Kidney (tissue), 14 donors: ENCODE measurements around the gene CD180. TPM values are rescaled to one million over a fixed set of nuclear protein-coding genes. Genes with fewer than 3 reads are reported as not detected.

Source experiments
- DNase-seq, 5 donors: peaks; one replicate each; pipeline ENCODE4 v3.0.0-alpha.2; 2013 to 2020
- FAIRE-seq: peaks from 2 replicates; lab custom pipeline; 2012; peaks lifted over from hg19 to GRCh38; lab: Jason Lieb, UNC
- H3K27ac ChIP-seq, 2 donors: one replicate each; pipeline ENCODE4 v1.7.0; 2013; ENCODE audit warnings: low read depth in 2 of 2, low read length in 2 of 2, inconsistent platforms in 1 of 2
- H3K27me3 ChIP-seq: one replicate; pipeline ENCODE4 v1.7.1; 2013; ENCODE audit warnings: low read length, inconsistent platforms; ENCODE audit not compliant: control insufficient read depth, insufficient read depth
- H3K36me3 ChIP-seq, 3 donors: one replicate each; pipeline versions ENCODE4 v1.7.0 to v1.7.1; 2013; ENCODE audit warnings: low read length in 3 of 3, control low read depth in 1 of 3, inconsistent platforms in 1 of 3; ENCODE audit not compliant: insufficient read depth in 3 of 3, control insufficient read depth in 2 of 3
- H3K4me1 ChIP-seq, 3 donors: one replicate each; pipeline versions ENCODE4 v1.7.0 to v1.7.1; 2013; ENCODE audit warnings: low read length in 3 of 3, inconsistent platforms in 1 of 3, low read depth in 1 of 3; ENCODE audit not compliant: control insufficient read depth in 2 of 3, insufficient read depth in 2 of 3
- H3K4me3 ChIP-seq, 3 donors: one replicate each; pipeline versions ENCODE4 v1.7.0 to v1.8.1; 2013; ENCODE audit warnings: low read length in 3 of 3, control low read depth in 1 of 3, inconsistent platforms in 1 of 3
- H3K9ac ChIP-seq, 3 donors: one replicate each; pipeline versions ENCODE4 v1.7.0 to v1.7.1; 2013; ENCODE audit warnings: low read length in 3 of 3, control low read depth in 1 of 3, inconsistent platforms in 1 of 3
- H3K9me3 ChIP-seq, 3 donors: one replicate each; pipeline versions ENCODE4 v1.7.0 to v1.7.1; 2013; ENCODE audit warnings: low read length in 3 of 3, control low read depth in 1 of 3, inconsistent platforms in 1 of 3; ENCODE audit not compliant: control insufficient read depth in 2 of 3, insufficient read depth in 1 of 3
- CTCF ChIP-seq: IDR thresholded peaks from 3 replicates; pipeline ENCODE4 v1.5.1; 2012; ENCODE audit warnings: mild to moderate bottlenecking, moderate library complexity, borderline replicate concordance; ENCODE audit not compliant: insufficient read depth; ENCODE audit errors: extremely low read depth
- intact Hi-C: fragments of 100-400 bp; cut with DNase I; formaldehyde crosslinking; loops from one replicate; pipeline ENCODE4 v1.11.1; 2022
- polyA plus RNA-seq: library from polyadenylated mRNA; stranded (reverse); fragments of 350-450 nt; fragmentation: Illumina TruSeq; extraction: RNeasy Lipid Tissue Mini Kit (QIAGEN cat#74804); gene quantifications from one replicate; pipeline ENCODE4 v1.2.3, GENCODE V29; 2014; ENCODE audit warnings: low read depth, low replicate concordance; ENCODE audit not compliant: insufficient read depth
- total RNA-seq: library from RNA; stranded (reverse); fragmentation: NEBNext Ultra II Directional; extraction: Animal tissue kit (Norgen Biotek cat#: 25700); gene quantifications from one replicate; pipeline ENCODE4 v1.2.1, GENCODE V29; 2021
- donor health status: control.
- donor health status: control.
- donor health status: control.
- donor health status: control.
- donor health status: control.
- donor health status: DM: yes; HTN: yes; CAD: no.
- donor health status: Normal renal cell carcinoma (clear cell type).

CD180 gene
- total and polyA plus RNA-seq, 2 donors from 2014 or later = 0.28 to 3.3 TPM

DNA sequence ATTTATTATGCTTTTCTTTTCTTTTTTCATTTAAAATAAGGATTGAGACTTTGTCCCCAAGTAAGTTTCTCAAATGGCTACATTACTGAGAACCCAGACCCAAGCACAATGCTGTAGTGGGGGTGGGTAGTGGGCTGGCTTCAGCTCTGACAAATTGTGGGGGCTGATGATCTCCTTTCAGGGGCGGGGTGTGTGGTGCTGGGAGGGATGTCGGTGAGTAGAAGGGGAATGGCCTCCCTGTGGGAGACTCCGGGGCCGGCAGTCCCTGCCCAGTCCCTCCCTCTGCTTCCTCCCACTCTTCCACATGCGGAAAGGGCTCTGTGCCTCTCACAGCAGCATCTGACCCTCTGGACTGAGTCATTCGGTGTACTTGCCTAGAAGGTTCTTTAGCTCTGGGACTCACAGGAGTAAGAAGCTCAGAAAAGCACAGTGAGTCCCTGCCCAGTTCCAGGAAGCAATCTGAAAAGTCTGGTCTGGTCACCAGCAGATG lies 14.3 kb downstream of the CD180 start:
- Histone ChIP-seq H3K36me3 (no peaks in the 10 kb centered on the region), H3K9me3 (no peaks in the 10 kb centered on the region), H3K27me3 (no peaks in the 10 kb centered on the region), H3K4me3 (no peak overlapping the region), H3K27ac (no peak overlapping the region), H3K9ac (no peak overlapping the region), H3K4me1 (peaks cover 0 to 7% (median 3%) of the 10 kb centered on the region in 3 donors)
- no peak for TF ChIP-seq CTCF
- FAIRE-seq = no peak
- DNase-seq = peak; percentile 63 to 81 (median 73)
- intact Hi-C loops = no loop called here

- no peak overlapping the region for H3K4me3 ChIP-seq
- no peaks in the 10 kb centered on the region for H3K27me3 ChIP-seq
- H3K9ac ChIP-seq = no peak overlapping the region
- intact Hi-C loops = no loop called here
- H3K36me3 ChIP-seq = no peaks in the 10 kb centered on the region
- H3K9me3 ChIP-seq = peaks cover 0 to 2% (median 0%) of the 10 kb centered on the region in 3 donors
- no peak for FAIRE-seq
- no peak overlapping the region for H3K27ac ChIP-seq
- peak in 1 of 5 donors; percentile 65 for DNase-seq
- no peak for TF ChIP-seq CTCF
- H3K4me1 ChIP-seq = peaks cover 0 to 7% (median 3%) of the 10 kb centered on the region in 3 donors
These were observed 14.9 kb downstream of the CD180 start for GRCh38 chr5:67181648-67182221.

- no peaks in the 10 kb centered on the region for H3K27me3 ChIP-seq
- peaks cover 0 to 4% (median 0%) of the 10 kb centered on the region in 3 donors for H3K9me3 ChIP-seq
- DNase-seq = peak in 3 of 5 donors; percentile 25 to 66 (median 64)
- H3K9ac ChIP-seq = no peak overlapping the region
- no peak for TF ChIP-seq CTCF
- H3K4me3 ChIP-seq = no peak overlapping the region
- no peak for FAIRE-seq
- peaks cover 0 to 7% (median 3%) of the 10 kb centered on the region in 3 donors for H3K4me1 ChIP-seq
- H3K36me3 ChIP-seq = no peaks in the 10 kb centered on the region
- intact Hi-C loops = no loop called here
- no peak overlapping the region for H3K27ac ChIP-seq
These were observed 16.8 kb downstream of the CD180 start for GRCh38 chr5:67179697-67180361.
